Smooth muscle cell (in vitro differentiated cells): ENCODE data around the gene CDX1. TPM values are rescaled to one million over a fixed set of nuclear protein-coding genes. Genes with fewer than 3 reads are reported as not detected.

Source experiments
- DNase-seq: peaks from one replicate; lab custom pipeline; 2025; ENCODE audit not compliant: unreplicated experiment; lab: John Stamatoyannopoulos, UW
- H2AFZ ChIP-seq: fragments of 200-600 bp; sonication (generic); 2 replicates; pipeline ENCODE4 v1.6.0; 2016; ENCODE audit warnings: antibody characterized with exemption, low read depth, mild to moderate bottlenecking
- H3F3A ChIP-seq: fragments of 200-600 bp; sonication (generic); 2 replicates; pipeline ENCODE4 v1.6.0; 2017; ENCODE audit warnings: antibody characterized with exemption, low read depth
- H3K27ac ChIP-seq: fragments of 200-600 bp; sonication (generic); 2 replicates; pipeline ENCODE4 v1.5.1; 2016; ENCODE audit warnings: low read depth, mild to moderate bottlenecking
- H3K27me3 ChIP-seq: fragments of 200-600 bp; sonication (generic); 2 replicates; pipeline ENCODE4 v1.6.1; 2016; ENCODE audit warnings: low read depth, mild to moderate bottlenecking
- H3K36me3 ChIP-seq: fragments of 200-600 bp; sonication (generic); 2 replicates; pipeline ENCODE4 v1.5.1; 2016; ENCODE audit warnings: low read depth
- H3K4me1 ChIP-seq: fragments of 200-600 bp; sonication (generic); 2 replicates; pipeline ENCODE4 v1.5.1; 2016; ENCODE audit warnings: low read depth
- H3K4me2 ChIP-seq: fragments of 200-600 bp; sonication (generic); 2 replicates; pipeline ENCODE4 v1.6.0; 2016; ENCODE audit warnings: mild to moderate bottlenecking
- H3K4me3 ChIP-seq: fragments of 200-600 bp; sonication (generic); 2 replicates; pipeline ENCODE4 v1.5.1; 2016; ENCODE audit warnings: mild to moderate bottlenecking
- H3K79me2 ChIP-seq: fragments of 200-600 bp; sonication (generic); 2 replicates; pipeline ENCODE4 v1.6.0; 2016; ENCODE audit warnings: low read depth, mild to moderate bottlenecking
- H3K9ac ChIP-seq: fragments of 200-600 bp; sonication (generic); 2 replicates; pipeline ENCODE4 v1.6.0; 2016; ENCODE audit warnings: low read depth
- H3K9me3 ChIP-seq: fragments of 200-600 bp; sonication (generic); replicated peaks from 2 replicates; pipeline ENCODE4 v1.5.1; 2016; ENCODE audit warnings: low read depth
- H4K20me1 ChIP-seq: fragments of 200-600 bp; sonication (generic); 2 replicates; pipeline ENCODE4 v1.6.0; 2016; ENCODE audit warnings: low read depth
- WGBS: methylation state at CpG from one replicate; pipeline ENCODE4 v1.1.7; 2016; ENCODE audit warnings: low lambda C conversion rate; 5-methylcytosine and 5-hydroxymethylcytosine counted together
- polyA plus RNA-seq: library from polyadenylated mRNA; unstranded; fragments of >200 nt; fragmentation: Nextera tagmentation; extraction: Ambion mirVana; gene quantifications from 2 replicates; pipeline ENCODE4 v1.2.1, GENCODE V29; 2016
- total RNA-seq: library from RNA; depleted of rRNA; stranded (reverse); fragments of >200 nt; gene quantifications from 2 replicates; pipeline ENCODE4 v1.2.3, GENCODE V29; 2014
- TF ChIP-seq, protein P1 (sequence below): fragments of 200-600 bp; sonication (generic); IDR thresholded peaks from 2 replicates; pipeline ENCODE4 v1.5.1; 2017; ENCODE audit warnings: borderline replicate concordance, mild to moderate bottlenecking, antibody characterized with exemption; ENCODE audit not compliant: insufficient read depth, poor library complexity, severe bottlenecking

Gene CDX1
- total and polyA plus RNA-seq, 2 experiments from 2014 or later = 1.4 to 5.0 TPM

GRCh38 chr5:150184006-150184405 is 17.4 kb downstream of the CDX1 start:
- no peak overlapping the region for H3K9ac ChIP-seq
- H3K4me2 ChIP-seq = no peak overlapping the region
- TF ChIP-seq, protein P1, sequence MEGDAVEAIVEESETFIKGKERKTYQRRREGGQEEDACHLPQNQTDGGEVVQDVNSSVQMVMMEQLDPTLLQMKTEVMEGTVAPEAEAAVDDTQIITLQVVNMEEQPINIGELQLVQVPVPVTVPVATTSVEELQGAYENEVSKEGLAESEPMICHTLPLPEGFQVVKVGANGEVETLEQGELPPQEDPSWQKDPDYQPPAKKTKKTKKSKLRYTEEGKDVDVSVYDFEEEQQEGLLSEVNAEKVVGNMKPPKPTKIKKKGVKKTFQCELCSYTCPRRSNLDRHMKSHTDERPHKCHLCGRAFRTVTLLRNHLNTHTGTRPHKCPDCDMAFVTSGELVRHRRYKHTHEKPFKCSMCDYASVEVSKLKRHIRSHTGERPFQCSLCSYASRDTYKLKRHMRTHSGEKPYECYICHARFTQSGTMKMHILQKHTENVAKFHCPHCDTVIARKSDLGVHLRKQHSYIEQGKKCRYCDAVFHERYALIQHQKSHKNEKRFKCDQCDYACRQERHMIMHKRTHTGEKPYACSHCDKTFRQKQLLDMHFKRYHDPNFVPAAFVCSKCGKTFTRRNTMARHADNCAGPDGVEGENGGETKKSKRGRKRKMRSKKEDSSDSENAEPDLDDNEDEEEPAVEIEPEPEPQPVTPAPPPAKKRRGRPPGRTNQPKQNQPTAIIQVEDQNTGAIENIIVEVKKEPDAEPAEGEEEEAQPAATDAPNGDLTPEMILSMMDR = no peak
- no peaks in the 10 kb centered on the region for H3K79me2 ChIP-seq
- H3K27me3 ChIP-seq = peaks cover 14% of the 10 kb centered on the region
- no peaks in the 10 kb centered on the region for H3K4me1 ChIP-seq
- 88% methylated on average over 2 of the region's 2 CpGs for WGBS
- DNase-seq = no peak
- no peak overlapping the region for H2AFZ ChIP-seq
- H3F3A ChIP-seq = no peaks in the 10 kb centered on the region
- no peaks in the 10 kb centered on the region for H3K36me3 ChIP-seq
- H4K20me1 ChIP-seq = no peaks in the 10 kb centered on the region
- H3K9me3 ChIP-seq = no peaks in the 10 kb centered on the region
- H3K27ac ChIP-seq = no peak overlapping the region
- no peak overlapping the region for H3K4me3 ChIP-seq

- Histone ChIP-seq H3K27ac (no peak overlapping the region), H2AFZ (no peak overlapping the region), H3K9ac (no peak overlapping the region), H4K20me1 (no peaks in the 10 kb centered on the region), H3K4me1 (peaks cover 2% of the 10 kb centered on the region), H3K27me3 (peaks cover 27% of the 10 kb centered on the region), H3K79me2 (no peaks in the 10 kb centered on the region), H3F3A (no peaks in the 10 kb centered on the region), H3K4me3 (no peak overlapping the region), H3K36me3 (no peaks in the 10 kb centered on the region), H3K4me2 (no peak overlapping the region), H3K9me3 (no peaks in the 10 kb centered on the region)
- 86% methylated on average over 12 of the region's 12 CpGs for WGBS
- TF ChIP-seq, protein P1 = no peak
- DNase-seq = no peak
These were observed 18.7 kb downstream of the CDX1 start for GRCh38 chr5:150184990-150185912.

GRCh38 chr5:150186137-150186536 is 19.6 kb downstream of the CDX1 start:
- no peak overlapping the region for H3K4me2 ChIP-seq
- H3K27ac ChIP-seq = no peak overlapping the region
- TF ChIP-seq, protein P1 = no peak
- WGBS = 78% methylated on average over 8 of the region's 8 CpGs
- no peak overlapping the region for H2AFZ ChIP-seq
- H3K4me1 ChIP-seq = peaks cover 7% of the 10 kb centered on the region
- peaks cover 36% of the 10 kb centered on the region for H3K27me3 ChIP-seq
- H3K36me3 ChIP-seq = no peaks in the 10 kb centered on the region
- no peaks in the 10 kb centered on the region for H3F3A ChIP-seq
- no peak overlapping the region for H3K4me3 ChIP-seq
- H3K9ac ChIP-seq = no peak overlapping the region
- DNase-seq = no peak
- no peaks in the 10 kb centered on the region for H3K79me2 ChIP-seq
- no peaks in the 10 kb centered on the region for H3K9me3 ChIP-seq
- H4K20me1 ChIP-seq = no peaks in the 10 kb centered on the region
